GM12878 (cell line): ENCODE results near the gene LHX2. TPM values are rescaled to one million over a fixed set of nuclear protein-coding genes. Genes with fewer than 3 reads are reported as not detected.

ENCODE experiments used
- BCL11A ChIP-seq: IDR thresholded peaks from 2 replicates; pipeline ENCODE4 v1.6.1; 2011; ENCODE audit warnings: low read depth, low read length
- BHLHE40 ChIP-seq, 2 experiments: fragments of 450-650 bp in 1 of 2; IDR thresholded peaks; 2 replicates each; pipeline ENCODE4 v1.6.1; 2011 to 2017; ENCODE audit warnings: low read depth in 2 of 2, borderline replicate concordance in 1 of 2, improper control_type of control experiment in 1 of 2, low read length in 1 of 2, mild to moderate bottlenecking in 1 of 2
- CBX3 ChIP-seq: fragments of 200-600 bp; sonication (generic); IDR thresholded peaks from 2 replicates; pipeline ENCODE4 v1.6.1; 2016; ENCODE audit warnings: low read depth, borderline replicate concordance
- DPF2 ChIP-seq: fragments of 450-650 bp; IDR thresholded peaks from 2 replicates; pipeline ENCODE4 v1.6.1; 2017; ENCODE audit warnings: mild to moderate bottlenecking
- GABPA ChIP-seq: IDR thresholded peaks from 2 replicates; pipeline ENCODE4 v1.6.1; 2014; ENCODE audit warnings: antibody characterized with exemption, low read depth, mild to moderate bottlenecking, inconsistent platforms
- HDAC6 ChIP-seq: fragments of 200-600 bp; sonication (generic); IDR thresholded peaks from one replicate; pipeline ENCODE4 v1.8.0; 2017; ENCODE audit warnings: antibody characterized with exemption; ENCODE audit not compliant: unreplicated experiment
- MXI1 ChIP-seq: fragments of 150-350 bp; IDR thresholded peaks from 2 replicates; pipeline ENCODE4 v1.6.1; 2011; ENCODE audit warnings: low read depth, mild to moderate bottlenecking, inconsistent platforms, low read length, improper control_type of control experiment
- MYB ChIP-seq: fragments of 150-350 bp; IDR thresholded peaks from 2 replicates; pipeline ENCODE4 v1.6.1; 2014; ENCODE audit warnings: mild to moderate bottlenecking, low read depth, low read length, borderline replicate concordance
- NR2C1 ChIP-seq: fragments of 450-650 bp; IDR thresholded peaks from 2 replicates; pipeline ENCODE4 v1.6.1; 2017; ENCODE audit warnings: antibody characterized with exemption, mild to moderate bottlenecking, moderate library complexity
- NR2C2 ChIP-seq: IDR thresholded peaks from 2 replicates; pipeline ENCODE4 v1.6.1; 2011; ENCODE audit warnings: borderline replicate concordance, low read depth; ENCODE audit not compliant: control insufficient read depth, insufficient read length
- PAX8 ChIP-seq: fragments of 450-650 bp; IDR thresholded peaks from 2 replicates; pipeline ENCODE4 v1.6.1; 2017; ENCODE audit warnings: mild to moderate bottlenecking, moderate library complexity
- RAD51 ChIP-seq: fragments of 450-650 bp; IDR thresholded peaks from 2 replicates; pipeline ENCODE4 v1.6.1; 2016; ENCODE audit warnings: moderate library complexity, mild to moderate bottlenecking, inconsistent platforms
- RB1 ChIP-seq: fragments of 450-650 bp; formaldehyde crosslinking; IDR thresholded peaks from 2 replicates; pipeline ENCODE4 v1.6.1; 2017; ENCODE audit warnings: mild to moderate bottlenecking, borderline replicate concordance
- SMC3 ChIP-seq: IDR thresholded peaks from 2 replicates; pipeline ENCODE4 v1.6.1; 2011; ENCODE audit warnings: low read length, improper control_type of control experiment, borderline replicate concordance
- TCF3 ChIP-seq: IDR thresholded peaks from 2 replicates; pipeline ENCODE4 v1.6.1; 2012; ENCODE audit warnings: low read depth, mild to moderate bottlenecking, low read length, borderline replicate concordance; ENCODE audit not compliant: insufficient read depth
- ZZZ3 ChIP-seq: IDR thresholded peaks from 2 replicates; pipeline ENCODE4 v1.6.1; 2011; ENCODE audit warnings: low read depth; ENCODE audit not compliant: control insufficient read depth, insufficient read length
- polyA plus RNA-seq, 11 experiments: library from polyadenylated mRNA; depleted of rRNA in 4 of 11; unstranded in 6 of 11; stranded (reverse) in 5 of 11; fragments of >200 nt; fragmentation: Nextera tagmentation in 4 of 11; fragmentation: Illumina TruSeq in 1 of 11; extraction: Ambion mirVana in 4 of 11; extraction: Trizol in 1 of 11; gene quantifications; 1 replicate in 1 of 11; 2 replicates in 10 of 11; pipeline versions ENCODE4 v1.2.1 to v1.2.3, GENCODE V29; 2011 to 2016; ENCODE audit warnings: inconsistent platforms in 2 of 11, missing spikeins in 2 of 11, low read depth in 1 of 11
- total RNA-seq, 4 experiments: library from RNA; depleted of rRNA in 3 of 4; stranded (reverse); fragments of >200 nt in 3 of 4; fragmentation: Illumina TruSeq in 1 of 4; extraction: Trizol in 1 of 4; gene quantifications; 2 replicates each; pipeline versions ENCODE4 v1.2.1 to v1.2.3, GENCODE V29; 2013 to 2021
- TF ChIP-seq, protein P1 (sequence below): IDR thresholded peaks from 2 replicates; pipeline ENCODE4 v1.6.1; 2012; ENCODE audit warnings: improper control_type of control experiment, low read depth, low read length; ENCODE audit not compliant: insufficient replicate concordance
- TF ChIP-seq, protein P2 (sequence below): fragments of 450-650 bp; IDR thresholded peaks from 2 replicates; pipeline ENCODE4 v1.6.1; 2016; ENCODE audit warnings: mild to moderate bottlenecking
- TF ChIP-seq, protein P3 (sequence below), 3 experiments: IDR thresholded peaks in 2 of 3; conservative IDR thresholded peaks in 1 of 3; 2 replicates each; pipeline ENCODE4 v1.5.1; 2011; ENCODE audit warnings: low read depth in 3 of 3, low read length in 3 of 3, mild to moderate bottlenecking in 3 of 3, control low read depth in 2 of 3, moderate library complexity in 2 of 3, inconsistent platforms in 1 of 3, mixed read lengths in 1 of 3; ENCODE audit not compliant: control insufficient read depth in 2 of 3, insufficient read depth in 1 of 3; ENCODE audit errors: extremely low read depth in 1 of 3
- TF ChIP-seq, protein P4 (sequence below): IDR thresholded peaks from 2 replicates; pipeline ENCODE4 v1.6.1; 2011; ENCODE audit warnings: low read depth, low read length, improper control_type of control experiment, borderline replicate concordance

Gene LHX2
- total and polyA plus RNA-seq, 10 of the 15 experiments (the other 5 are each of a cell fraction or from before 2014, with no cell fraction given): 0.82 to 69.8 (median 5.3) TPM

DNA sequence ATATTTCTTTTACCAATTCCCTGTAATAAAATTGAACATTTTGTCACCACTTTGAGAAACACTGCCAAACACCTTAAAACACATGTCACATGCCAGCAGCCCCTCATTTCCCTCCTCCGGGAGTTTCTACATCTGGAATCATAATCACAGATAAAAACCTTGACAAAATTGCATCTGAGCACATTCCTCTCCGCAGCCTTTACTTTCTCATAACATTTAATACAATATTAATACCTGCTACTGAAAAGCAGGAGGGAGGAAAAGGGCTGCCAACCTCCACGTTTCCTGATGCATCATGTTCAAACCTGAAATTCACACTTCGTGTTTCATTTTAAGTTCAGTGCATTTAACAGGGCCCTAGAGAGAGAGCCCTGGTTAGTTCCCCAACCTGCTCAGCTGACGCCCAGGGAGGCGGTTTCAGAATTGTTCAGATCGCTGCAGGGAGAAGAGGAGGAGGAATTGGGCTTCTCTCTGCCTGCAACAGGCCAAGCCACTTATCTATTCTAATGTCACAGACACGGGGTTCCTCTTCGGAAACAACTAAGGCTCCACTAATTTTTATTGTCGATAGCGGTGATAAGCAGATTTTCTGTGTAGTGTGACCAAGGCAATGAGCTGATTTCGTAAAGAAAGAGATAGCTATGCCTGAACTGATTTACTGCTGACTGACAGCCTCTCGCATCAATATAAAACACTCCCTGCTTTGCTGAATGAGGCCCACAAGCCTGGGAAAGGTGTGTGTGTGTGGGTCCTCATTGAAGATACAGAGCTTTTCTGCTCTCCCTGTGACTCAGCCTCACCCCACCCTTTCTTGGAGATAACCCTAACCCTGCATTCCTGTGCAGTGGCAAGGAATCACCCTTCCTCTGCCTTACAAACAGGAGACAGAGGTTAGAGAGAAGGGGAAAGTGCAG is 4.9 kb upstream of the LHX2 start (continued):
- TF ChIP-seq, protein P1, sequence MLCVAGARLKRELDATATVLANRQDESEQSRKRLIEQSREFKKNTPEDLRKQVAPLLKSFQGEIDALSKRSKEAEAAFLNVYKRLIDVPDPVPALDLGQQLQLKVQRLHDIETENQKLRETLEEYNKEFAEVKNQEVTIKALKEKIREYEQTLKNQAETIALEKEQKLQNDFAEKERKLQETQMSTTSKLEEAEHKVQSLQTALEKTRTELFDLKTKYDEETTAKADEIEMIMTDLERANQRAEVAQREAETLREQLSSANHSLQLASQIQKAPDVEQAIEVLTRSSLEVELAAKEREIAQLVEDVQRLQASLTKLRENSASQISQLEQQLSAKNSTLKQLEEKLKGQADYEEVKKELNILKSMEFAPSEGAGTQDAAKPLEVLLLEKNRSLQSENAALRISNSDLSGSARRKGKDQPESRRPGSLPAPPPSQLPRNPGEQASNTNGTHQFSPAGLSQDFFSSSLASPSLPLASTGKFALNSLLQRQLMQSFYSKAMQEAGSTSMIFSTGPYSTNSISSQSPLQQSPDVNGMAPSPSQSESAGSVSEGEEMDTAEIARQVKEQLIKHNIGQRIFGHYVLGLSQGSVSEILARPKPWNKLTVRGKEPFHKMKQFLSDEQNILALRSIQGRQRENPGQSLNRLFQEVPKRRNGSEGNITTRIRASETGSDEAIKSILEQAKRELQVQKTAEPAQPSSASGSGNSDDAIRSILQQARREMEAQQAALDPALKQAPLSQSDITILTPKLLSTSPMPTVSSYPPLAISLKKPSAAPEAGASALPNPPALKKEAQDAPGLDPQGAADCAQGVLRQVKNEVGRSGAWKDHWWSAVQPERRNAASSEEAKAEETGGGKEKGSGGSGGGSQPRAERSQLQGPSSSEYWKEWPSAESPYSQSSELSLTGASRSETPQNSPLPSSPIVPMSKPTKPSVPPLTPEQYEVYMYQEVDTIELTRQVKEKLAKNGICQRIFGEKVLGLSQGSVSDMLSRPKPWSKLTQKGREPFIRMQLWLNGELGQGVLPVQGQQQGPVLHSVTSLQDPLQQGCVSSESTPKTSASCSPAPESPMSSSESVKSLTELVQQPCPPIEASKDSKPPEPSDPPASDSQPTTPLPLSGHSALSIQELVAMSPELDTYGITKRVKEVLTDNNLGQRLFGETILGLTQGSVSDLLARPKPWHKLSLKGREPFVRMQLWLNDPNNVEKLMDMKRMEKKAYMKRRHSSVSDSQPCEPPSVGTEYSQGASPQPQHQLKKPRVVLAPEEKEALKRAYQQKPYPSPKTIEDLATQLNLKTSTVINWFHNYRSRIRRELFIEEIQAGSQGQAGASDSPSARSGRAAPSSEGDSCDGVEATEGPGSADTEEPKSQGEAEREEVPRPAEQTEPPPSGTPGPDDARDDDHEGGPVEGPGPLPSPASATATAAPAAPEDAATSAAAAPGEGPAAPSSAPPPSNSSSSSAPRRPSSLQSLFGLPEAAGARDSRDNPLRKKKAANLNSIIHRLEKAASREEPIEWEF: no peak
- TF ChIP-seq, protein P2, sequence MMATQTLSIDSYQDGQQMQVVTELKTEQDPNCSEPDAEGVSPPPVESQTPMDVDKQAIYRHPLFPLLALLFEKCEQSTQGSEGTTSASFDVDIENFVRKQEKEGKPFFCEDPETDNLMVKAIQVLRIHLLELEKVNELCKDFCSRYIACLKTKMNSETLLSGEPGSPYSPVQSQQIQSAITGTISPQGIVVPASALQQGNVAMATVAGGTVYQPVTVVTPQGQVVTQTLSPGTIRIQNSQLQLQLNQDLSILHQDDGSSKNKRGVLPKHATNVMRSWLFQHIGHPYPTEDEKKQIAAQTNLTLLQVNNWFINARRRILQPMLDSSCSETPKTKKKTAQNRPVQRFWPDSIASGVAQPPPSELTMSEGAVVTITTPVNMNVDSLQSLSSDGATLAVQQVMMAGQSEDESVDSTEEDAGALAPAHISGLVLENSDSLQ: peak; percentile 75
- TF ChIP-seq CBX3 (no peak), GABPA (no peak), RAD51 (peak; percentile 57; the same call in 1 of the 2 replicates), DPF2 (0 out of 2 replicates have a peak, but pooled peaks have one; percentile 62), TCF3 (no peak), BCL11A (no peak), PAX8 (no peak), HDAC6 (no peak), SMC3 (no peak), NR2C1 (no peak), RB1 (no peak), BHLHE40 (IDR thresholded peaks at IDR 0.05; ENCODE audit: borderline replicate concordance in 1 of 2, low read depth in 2 of 2, low read length in 1 of 2) (peak; percentile 52 to 65; a peak in 2 of 4 replicates), MYB (no peak), MXI1 (peak; percentile 76), NR2C2 (no peak), ZZZ3 (no peak)
- TF ChIP-seq, protein P3, sequence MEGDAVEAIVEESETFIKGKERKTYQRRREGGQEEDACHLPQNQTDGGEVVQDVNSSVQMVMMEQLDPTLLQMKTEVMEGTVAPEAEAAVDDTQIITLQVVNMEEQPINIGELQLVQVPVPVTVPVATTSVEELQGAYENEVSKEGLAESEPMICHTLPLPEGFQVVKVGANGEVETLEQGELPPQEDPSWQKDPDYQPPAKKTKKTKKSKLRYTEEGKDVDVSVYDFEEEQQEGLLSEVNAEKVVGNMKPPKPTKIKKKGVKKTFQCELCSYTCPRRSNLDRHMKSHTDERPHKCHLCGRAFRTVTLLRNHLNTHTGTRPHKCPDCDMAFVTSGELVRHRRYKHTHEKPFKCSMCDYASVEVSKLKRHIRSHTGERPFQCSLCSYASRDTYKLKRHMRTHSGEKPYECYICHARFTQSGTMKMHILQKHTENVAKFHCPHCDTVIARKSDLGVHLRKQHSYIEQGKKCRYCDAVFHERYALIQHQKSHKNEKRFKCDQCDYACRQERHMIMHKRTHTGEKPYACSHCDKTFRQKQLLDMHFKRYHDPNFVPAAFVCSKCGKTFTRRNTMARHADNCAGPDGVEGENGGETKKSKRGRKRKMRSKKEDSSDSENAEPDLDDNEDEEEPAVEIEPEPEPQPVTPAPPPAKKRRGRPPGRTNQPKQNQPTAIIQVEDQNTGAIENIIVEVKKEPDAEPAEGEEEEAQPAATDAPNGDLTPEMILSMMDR (IDR thresholded peaks at IDR 0.05 in 2 of 3, conservative IDR thresholded peaks at IDR 0.05 in 1 of 3; ENCODE audit: control insufficient read depth in 2 of 3, extremely low read depth in 1 of 3, insufficient read depth in 1 of 3, low read depth in 3 of 3, low read length in 3 of 3): no peak
- TF ChIP-seq, protein P4, sequence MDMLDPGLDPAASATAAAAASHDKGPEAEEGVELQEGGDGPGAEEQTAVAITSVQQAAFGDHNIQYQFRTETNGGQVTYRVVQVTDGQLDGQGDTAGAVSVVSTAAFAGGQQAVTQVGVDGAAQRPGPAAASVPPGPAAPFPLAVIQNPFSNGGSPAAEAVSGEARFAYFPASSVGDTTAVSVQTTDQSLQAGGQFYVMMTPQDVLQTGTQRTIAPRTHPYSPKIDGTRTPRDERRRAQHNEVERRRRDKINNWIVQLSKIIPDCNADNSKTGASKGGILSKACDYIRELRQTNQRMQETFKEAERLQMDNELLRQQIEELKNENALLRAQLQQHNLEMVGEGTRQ: no peak
